NCI-H446 (cell line): Measurements from ENCODE around the gene C1QBP.
"Not testable (repeated sequence)": the region's sequence is repeated elsewhere in the genome, so short reads cannot be mapped to it uniquely, and the experiment has no call there.

Experiments used
- DNase-seq, 2 experiments: peaks; one replicate each; lab custom pipeline; 2025; lab: John Stamatoyannopoulos, UW

C1QBP gene

DNA sequence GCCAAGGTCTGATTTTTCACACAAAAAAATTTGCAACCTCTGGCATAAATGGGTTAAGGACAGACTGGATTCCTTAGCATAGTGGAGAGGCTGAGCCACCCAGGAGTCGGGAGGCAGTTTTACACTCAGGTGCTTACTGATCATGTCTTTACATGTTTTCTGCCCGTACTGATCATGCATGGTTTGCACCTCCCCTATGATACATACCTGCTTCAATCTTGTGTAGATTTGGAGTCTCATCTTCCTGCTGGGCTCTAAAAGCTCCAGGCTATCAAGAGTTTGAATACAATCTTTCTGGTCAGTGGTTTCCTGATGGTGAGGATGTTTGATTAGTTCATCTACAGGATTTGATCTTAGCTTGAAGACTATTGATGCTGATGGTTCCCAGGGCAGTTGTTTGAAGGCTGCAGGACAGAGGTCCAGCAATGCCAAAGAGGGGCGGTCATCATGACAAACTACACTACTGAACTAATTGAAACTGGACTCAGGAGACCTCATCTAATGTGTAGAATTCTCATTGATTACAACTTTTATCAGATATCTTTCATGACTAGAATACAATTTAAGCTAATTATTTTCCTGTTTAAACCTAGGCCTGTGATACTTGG lies 6.9 kb downstream of the C1QBP start:
- DNase-seq = no peak

- DNase-seq = not testable (repeated sequence)
Measured at GRCh38 chr17:5431234-5431633, 7.7 kb downstream of the C1QBP start.

DNA sequence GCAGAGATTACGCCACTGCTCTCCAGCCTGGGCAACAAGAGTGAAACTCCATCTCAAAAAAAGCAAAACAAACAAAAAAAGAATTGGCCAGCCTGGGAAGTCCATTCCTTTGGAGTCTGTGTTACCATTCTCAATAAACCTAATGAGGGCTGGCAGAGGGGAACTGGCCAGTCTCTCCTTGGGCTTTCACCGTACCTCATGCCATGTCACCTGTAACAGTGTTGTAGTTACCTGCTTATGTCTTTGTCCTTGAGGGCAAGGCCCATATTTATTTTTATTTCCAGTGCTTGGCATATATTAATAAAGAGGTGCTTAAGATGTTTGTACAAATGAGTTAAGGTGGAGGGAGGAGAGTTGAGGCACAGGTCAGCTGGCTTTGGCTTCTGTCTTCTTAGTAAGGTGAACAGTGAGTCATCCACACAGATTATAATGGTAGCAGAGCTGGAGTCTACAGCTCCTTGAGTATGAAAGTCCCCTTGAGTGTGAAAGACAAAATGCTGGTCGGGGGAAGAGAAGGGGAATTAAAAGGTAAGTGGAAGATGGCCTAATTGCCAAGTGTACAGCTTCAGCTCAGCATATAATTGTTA lies 8.4 kb downstream of the C1QBP start:
- no peak for DNase-seq

DNA sequence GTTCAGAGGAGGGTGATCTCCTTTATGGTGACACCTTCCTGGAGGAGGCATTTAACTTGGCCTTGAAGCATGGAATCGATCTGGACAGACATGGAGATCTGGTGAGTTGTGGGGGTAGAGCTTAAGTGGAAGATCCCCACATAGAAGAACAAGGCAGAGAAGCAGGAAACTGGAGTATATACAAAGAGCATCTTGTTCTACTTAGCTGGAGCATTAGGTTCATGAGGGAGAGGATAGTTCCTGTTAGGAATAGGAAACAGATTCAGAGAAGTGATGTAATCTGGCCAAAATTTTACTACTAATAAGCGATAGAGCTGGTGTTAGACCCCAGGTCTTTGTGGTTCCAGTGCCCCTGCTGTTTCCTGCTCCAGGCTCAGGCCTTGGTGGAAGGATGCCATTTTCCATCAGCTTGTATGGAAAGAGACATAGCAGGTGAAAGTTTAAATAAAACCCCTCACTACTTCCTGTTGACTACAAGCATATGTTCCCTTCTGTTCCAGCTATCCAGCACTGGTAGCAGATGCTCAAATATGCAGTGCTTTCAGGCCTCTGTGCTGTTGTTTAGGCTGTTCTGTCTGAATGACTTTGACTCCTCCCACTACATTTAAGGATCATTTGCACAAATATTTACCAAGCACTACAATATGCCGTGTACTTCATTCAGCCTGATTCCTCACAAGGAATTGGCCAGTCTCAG lies 9.6 kb downstream of the C1QBP start:
- no peak for DNase-seq

- DNase-seq = no peak
Measured at GRCh38 chr17:5425826-5426225, 13.1 kb downstream of the C1QBP start.

DNA sequence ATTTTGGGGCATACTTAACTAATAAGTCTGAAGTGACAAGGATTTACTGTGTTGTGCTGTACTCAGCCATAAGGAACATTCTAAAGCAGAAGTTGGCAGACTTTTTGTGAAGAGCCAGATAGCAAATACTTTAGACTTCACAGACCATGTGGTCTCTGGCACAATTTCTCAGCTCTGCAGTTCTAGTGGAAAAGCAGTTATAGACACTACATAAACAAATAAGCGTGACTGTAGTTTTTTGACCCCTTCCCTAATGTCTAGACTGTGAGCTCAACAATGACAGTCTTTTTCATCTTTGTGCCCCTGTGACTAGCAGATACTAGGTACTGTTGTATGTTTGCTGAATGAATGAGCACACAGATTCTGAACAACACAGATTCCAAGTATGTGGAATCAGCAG lies 14.0 kb downstream of the C1QBP start:
- DNase-seq = no peak

DNA sequence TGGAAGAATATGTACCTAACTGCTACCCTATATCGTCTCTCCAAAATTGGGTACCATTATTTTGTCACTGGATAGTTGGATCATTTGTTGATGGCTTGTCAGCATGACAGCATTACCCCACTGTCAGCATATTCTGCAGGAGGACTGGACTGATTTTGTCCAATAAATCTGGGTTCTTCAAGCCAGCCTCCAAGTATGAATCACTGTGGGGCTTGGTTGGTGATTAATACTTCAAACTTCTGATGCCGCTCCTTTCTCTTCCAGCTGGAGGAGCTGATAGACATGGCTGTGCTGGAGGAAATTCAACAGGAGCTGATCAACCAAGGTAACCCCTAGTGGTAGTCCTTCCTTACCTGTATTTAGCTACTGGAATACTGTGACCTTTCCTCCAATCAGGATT lies 16.4 kb downstream of the C1QBP start:
- DNase-seq = no peak

- peak; percentile 83 to 87 for DNase-seq
Measured at GRCh38 chr17:5419959-5420653, 18.8 kb downstream of the C1QBP start, which contains the start of gene RPAIN. Gene RPAIN, plus strand, starts transcription at chr17:5420182. Its CDS starts 29 bp downstream, at chr17:5420211.

GRCh38 chr17:5419356-5419958 lies 19.5 kb downstream of the C1QBP start, which contains the start of gene NUP88:
Gene NUP88, minus strand, starts transcription at chr17:5419662. Its CDS starts 12 bp downstream, at chr17:5419650.
- DNase-seq = peak; percentile 93 to 98

DNA sequence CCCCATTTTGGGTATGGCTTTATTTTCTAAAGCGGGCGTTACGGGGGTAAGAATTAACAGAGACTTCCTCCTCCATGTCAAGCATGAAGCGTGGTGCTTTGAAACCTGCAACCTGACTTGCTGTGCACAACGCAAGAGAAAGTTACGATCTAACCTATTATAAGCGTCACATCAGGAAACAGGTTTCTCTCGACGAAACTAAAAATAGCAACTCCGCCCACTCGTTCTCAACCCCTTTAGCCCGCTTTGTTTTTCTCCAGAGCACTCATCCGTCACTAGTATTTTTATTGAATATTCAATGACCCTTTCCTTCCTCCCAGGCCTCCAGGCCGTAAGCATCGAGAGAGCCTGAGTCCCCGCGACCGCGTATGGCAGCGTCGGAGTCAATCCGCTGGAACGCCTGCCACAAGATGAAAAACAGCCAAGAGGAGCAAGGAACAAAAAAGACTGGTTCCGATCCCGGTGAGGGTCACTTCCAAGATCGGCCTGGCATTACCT lies 20.0 kb downstream of the C1QBP start:
- peak in 1 of 2 experiments; percentile 22 for DNase-seq

- no peak for DNase-seq
Measured at GRCh38 chr17:5416901-5417300, 22.1 kb downstream of the C1QBP start.

- DNase-seq = no peak
Measured at GRCh38 chr17:5413682-5414081, 25.3 kb downstream of the C1QBP start.

DNA sequence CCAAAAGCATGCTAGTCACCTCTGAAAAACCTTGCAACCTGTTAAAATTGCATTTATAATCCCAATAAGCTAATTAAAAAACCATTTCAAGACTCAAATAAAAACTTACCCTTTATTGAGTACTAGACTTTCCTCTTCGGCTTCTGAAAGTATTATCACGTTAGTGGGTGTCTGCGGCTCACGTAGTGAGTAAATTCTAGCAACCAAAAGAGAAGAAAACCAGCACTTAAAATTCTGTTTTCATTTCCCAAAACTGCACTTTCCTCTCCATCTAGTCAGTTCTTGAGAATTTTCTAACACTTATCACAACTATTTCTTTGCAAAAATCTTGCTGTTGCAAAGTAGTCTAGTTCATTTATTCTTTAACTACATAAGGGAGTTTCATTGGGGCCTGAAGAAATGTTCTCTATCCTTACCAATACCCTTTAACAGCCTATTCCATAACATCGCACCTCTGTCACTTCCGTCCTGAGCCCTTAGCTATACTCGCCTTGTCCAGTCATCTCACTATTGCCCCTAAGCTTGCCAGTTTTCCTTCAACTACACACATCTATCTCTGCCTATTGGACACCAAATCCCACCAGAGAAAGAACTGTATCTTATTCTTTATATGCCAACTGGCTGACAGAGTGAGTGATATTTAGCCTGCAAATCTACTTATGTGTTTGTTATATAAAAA lies 28.2 kb downstream of the C1QBP start:
- DNase-seq = no peak

GRCh38 chr17:5408186-5408585 lies 30.8 kb downstream of the C1QBP start:
- no peak for DNase-seq

DNA sequence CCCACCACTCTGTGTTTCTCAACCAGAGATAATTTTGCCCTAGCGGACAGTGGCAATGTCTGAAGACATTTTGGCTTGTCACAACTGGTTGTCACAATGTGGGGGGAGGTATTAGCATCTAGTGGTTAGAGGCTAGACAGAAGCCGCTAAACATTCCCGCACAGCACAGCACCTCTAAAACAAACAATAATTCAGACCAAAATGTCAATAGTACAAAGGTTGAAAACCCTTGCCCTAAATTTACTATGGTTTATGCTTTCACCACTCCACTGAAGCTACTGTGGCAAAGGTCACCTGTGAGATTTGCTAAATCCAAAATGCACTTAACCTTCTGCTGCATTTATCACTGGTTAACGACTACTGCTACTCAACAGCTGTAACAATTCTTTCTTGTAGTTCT lies 33.6 kb downstream of the C1QBP start:
- no peak for DNase-seq

DNA sequence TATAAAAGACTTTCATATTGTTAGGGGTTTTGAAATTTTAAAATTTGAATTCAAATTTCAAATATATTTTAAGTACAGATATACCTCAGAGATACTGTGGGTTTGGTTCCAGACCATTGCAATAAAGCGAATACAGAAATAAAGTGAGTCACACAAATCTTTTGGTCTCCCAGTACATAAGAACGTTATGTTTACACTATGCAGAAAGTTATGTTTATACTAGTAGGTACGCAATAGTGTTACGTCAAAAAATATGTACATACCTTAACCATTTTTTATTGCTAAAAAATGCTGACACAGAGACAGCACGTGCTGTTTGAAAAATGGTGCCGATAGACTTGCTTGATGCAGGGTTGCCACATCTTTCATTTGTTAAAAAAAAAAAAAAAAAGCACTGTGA lies 39.2 kb downstream of the C1QBP start:
- DNase-seq = no peak

DNA sequence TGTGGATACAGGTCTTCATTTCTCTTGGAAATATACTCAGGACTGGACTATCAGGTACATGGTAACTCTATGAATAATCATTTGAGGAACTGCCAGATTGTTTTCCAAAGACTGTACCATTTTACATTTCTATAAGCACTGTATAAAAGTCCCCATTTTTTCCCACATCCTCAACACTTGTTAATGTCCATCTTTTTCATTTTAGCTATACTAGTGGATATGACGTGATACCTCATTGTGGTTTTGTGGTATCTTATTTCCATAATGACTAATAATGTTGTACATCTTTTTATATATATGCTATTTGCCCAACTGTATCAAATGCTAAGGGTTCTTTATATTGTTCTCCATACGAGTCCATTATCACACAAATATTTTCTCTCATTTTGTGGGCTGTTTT lies 42.3 kb downstream of the C1QBP start:
- no peak for DNase-seq

- no peak for DNase-seq
Measured at GRCh38 chr17:5391678-5392077, 47.3 kb downstream of the C1QBP start.
